Activated CD8-positive, alpha-beta memory T cell treated with anti-CD3 and anti-CD28 coated beads for 36 hours (primary cell): ENCODE data around the gene SMARCD2. TPM values are rescaled to one million over a fixed set of nuclear protein-coding genes. Genes with fewer than 3 reads are reported as not detected.

ENCODE experiments used
- CTCF ChIA-PET: fragments of 350-600 bp; sonication (Branson Sonifier 250); formaldehyde crosslinking; loops from one replicate; lab custom pipeline; 2021; ENCODE audit warnings: antibody characterized with exemption; lab: Charles Lee
- POLR2A ChIA-PET: fragments of 350-600 bp; sonication (Branson Sonifier 250); formaldehyde crosslinking; loops from one replicate; lab custom pipeline; 2021; ENCODE audit warnings: antibody characterized with exemption; lab: Charles Lee
- total RNA-seq, 2 experiments: library from RNA; stranded (reverse); gene quantifications; one replicate each; pipeline ENCODE4 v1.2.3, GENCODE V29; 2021

The SMARCD2 gene
- total RNA-seq, 2 experiments from 2014 or later: 95.2 to 98.4 TPM

GRCh38 chr17:63823659-63824331 is 18.7 kb downstream of the SMARCD2 start:
- CTCF ChIA-PET: interaction anchor here (1.0 to 1.3 kb wide), 2 partner anchors 10 to 25 kb away, joined by 3 to 5 read pairs; no protein-coding TSS in a partner anchor
- POLR2A ChIA-PET: interaction anchor here (0.5 kb wide), 2 partner anchors 14 to 21 kb away, joined by 3 to 4 read pairs; no protein-coding TSS in a partner anchor

GRCh38 chr17:63822537-63822936 is 19.9 kb downstream of the SMARCD2 start:
- CTCF ChIA-PET: interaction anchor here (1.3 kb wide), 1 partner anchor 8 kb away, joined by 3 read pairs; no protein-coding TSS in a partner anchor
- POLR2A ChIA-PET: no interaction called here

- POLR2A ChIA-PET: no interaction called here
- CTCF ChIA-PET: interaction anchor here (1.3 kb wide), 1 partner anchor 9 kb away, joined by 3 read pairs; no protein-coding TSS in a partner anchor
Measured at GRCh38 chr17:63821804-63822203, 20.7 kb downstream of the SMARCD2 start.

- ChIA-PET POLR2A (no interaction called here), CTCF (interaction anchor here (1.3 kb wide), 1 partner anchor 9 kb away, joined by 3 read pairs; no protein-coding TSS in a partner anchor)
Measured at GRCh38 chr17:63820963-63821561, 21.4 kb downstream of the SMARCD2 start.

- CTCF ChIA-PET: no interaction called here
- POLR2A ChIA-PET: no interaction called here
Measured at GRCh38 chr17:63819585-63820537, 22.6 kb downstream of the SMARCD2 start.

- ChIA-PET POLR2A (no interaction called here), CTCF (interaction anchor here (1.6 kb wide), 1 partner anchor 16 kb away, joined by 7 read pairs; no protein-coding TSS in a partner anchor)
Measured at GRCh38 chr17:63819131-63819530, 23.4 kb downstream of the SMARCD2 start.

- CTCF ChIA-PET: interaction anchor here (1.6 kb wide), 1 partner anchor 17 kb away, joined by 7 read pairs; no protein-coding TSS in a partner anchor
- POLR2A ChIA-PET: interaction anchor here (0.6 to 1.9 kb wide), 2 partner anchors 13 to 44 kb away, joined by 3 to 6 read pairs; partner anchors contain the start of gene DDX42
Measured at GRCh38 chr17:63817736-63818385, 24.6 kb downstream of the SMARCD2 start.

- POLR2A ChIA-PET: interaction anchor here (1.9 kb wide), 1 partner anchor 14 kb away, joined by 6 read pairs; no protein-coding TSS in a partner anchor
- CTCF ChIA-PET: no interaction called here
Measured at GRCh38 chr17:63816669-63817068, 25.8 kb downstream of the SMARCD2 start.

- ChIA-PET POLR2A (no interaction called here), CTCF (no interaction called here)
Measured at GRCh38 chr17:63816123-63816522, 26.4 kb downstream of the SMARCD2 start.

GRCh38 chr17:63809970-63810369 is 32.5 kb downstream of the SMARCD2 start:
- POLR2A ChIA-PET: interaction anchor here (0.6 kb wide), 1 partner anchor 14 kb away, joined by 4 read pairs; no protein-coding TSS in a partner anchor
- CTCF ChIA-PET: interaction anchor here (1.9 kb wide), 1 partner anchor 23 kb away, joined by 4 read pairs; no protein-coding TSS in a partner anchor

- POLR2A ChIA-PET: no interaction called here
- CTCF ChIA-PET: no interaction called here
Measured at GRCh38 chr17:63805591-63805990, 36.9 kb downstream of the SMARCD2 start.

- CTCF ChIA-PET: no interaction called here
- POLR2A ChIA-PET: interaction anchor here (0.8 kb wide), 1 partner anchor 50 kb away, joined by 3 read pairs; no protein-coding TSS in a partner anchor
Measured at GRCh38 chr17:63804328-63804727, 38.2 kb downstream of the SMARCD2 start.

GRCh38 chr17:63800783-63801182 is 41.7 kb downstream of the SMARCD2 start:
- ChIA-PET CTCF (no interaction called here), POLR2A (no interaction called here)

- CTCF ChIA-PET: interaction anchor here (1.3 kb wide), 1 partner anchor 16 kb away, joined by 3 read pairs; no protein-coding TSS in a partner anchor
- POLR2A ChIA-PET: no interaction called here
Measured at GRCh38 chr17:63798572-63799106, 43.8 kb downstream of the SMARCD2 start.

- CTCF ChIA-PET: interaction anchor here (0.6 to 1.3 kb wide), 2 partner anchors 53 to 123 kb away, joined by 3 read pairs; no protein-coding TSS in a partner anchor
- POLR2A ChIA-PET: interaction anchor here (0.5 kb wide), 1 partner anchor 41 kb away, joined by 4 read pairs; no protein-coding TSS in a partner anchor
Measured at GRCh38 chr17:63796375-63796774, 46.1 kb downstream of the SMARCD2 start.

- ChIA-PET POLR2A (no interaction called here), CTCF (no interaction called here)
Measured at GRCh38 chr17:63792055-63792729, 50.3 kb downstream of the SMARCD2 start.

GRCh38 chr17:63790057-63790456 is 52.4 kb downstream of the SMARCD2 start:
- CTCF ChIA-PET: no interaction called here
- POLR2A ChIA-PET: interaction anchor here (0.8 kb wide), 1 partner anchor 37 kb away, joined by 3 read pairs; the partner anchor contains the start of gene PSMC5
